Measurements from ENCODE around the gene NR2F1.

NR2F1 gene

DNA sequence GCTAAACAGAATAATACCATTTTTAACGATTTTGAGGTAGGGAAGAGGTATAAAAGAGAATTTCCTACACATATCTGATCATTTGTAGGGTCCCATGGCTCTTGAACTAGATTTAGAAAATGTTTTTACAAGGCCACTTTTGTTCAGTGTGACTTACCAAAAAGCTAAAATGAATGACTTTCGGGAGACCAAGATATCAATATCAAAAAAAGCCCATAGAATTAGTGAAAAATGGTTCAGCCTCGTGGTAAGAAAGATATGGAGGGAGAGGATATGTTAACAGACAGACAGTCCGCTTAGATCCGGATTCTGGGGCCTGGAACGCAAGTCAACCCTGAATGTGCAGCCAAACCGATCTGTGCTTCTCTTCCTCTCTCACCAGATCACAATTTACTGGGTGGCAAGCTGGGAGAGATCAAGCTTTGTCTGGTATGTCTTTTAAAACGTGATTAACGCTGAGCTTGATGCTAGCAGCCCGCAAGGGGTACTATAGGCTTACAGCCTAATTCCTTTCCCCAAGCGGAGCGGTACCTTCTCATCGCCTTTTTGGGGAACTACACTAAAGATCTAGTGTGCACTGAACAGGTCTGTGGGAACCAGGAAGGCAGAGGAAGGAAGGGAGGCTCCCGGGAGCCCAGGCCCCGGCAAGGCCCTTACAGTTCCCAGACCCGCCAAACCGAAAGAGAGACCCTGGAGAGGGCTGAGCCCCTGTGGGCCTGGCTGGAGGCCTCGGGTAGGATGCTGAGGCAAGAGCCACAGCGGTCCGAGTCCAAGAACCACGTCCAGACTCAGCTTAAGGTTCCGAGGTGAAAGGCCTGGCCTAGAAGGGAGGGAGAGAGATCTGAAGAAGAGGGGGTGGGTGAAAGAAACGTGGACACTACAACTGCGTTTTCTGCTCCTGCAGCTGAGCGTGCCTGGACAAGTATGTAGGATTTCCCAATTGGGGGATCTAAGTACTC lies 4.9 kb upstream of the NR2F1 start:
- DNase-seq: no peak

DNA sequence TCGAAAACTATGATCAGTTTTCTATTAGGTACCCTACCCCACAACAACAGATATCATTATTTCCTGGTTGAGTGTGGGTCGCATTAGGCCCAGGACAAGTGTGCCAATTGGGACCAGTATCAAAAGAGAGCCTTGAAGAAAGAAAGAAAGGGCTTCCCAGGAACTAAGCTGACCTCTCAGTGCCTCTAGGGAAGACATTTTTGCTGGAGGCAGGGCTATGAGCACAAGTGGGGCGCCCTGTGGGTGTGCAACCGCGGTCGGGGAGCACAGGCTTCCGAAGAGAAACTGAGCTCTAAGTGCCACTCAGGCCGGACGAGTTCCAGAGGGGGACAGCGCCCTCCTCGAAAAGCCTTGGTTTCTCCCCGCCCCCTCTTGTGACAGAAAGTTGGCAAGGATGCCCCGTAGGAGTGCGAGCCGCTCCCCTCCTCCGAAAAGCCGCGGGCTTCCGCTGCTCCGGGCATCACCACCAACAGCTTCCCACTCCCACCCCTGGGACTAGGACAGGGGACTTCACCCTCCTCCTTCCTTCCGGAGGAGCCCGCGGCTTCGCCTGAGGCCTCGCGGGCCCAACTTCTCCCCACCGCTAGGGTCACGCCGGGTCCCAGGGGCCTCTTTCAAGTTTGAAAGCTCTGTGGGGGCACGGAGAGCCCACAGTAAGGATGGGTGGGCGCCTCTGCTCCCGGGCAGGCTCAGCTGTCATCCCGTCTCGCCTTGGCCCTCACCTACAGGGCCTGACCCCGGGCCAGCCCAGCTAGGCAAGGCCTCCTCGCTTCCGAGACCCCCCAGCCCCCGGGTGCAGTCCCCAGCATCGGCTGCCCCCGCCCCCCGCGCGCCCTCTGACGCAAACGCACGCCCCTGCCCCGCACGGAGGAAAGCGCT lies 4.0 kb upstream of the NR2F1 start:
- no peak for DNase-seq

GRCh38 chr5:93579692-93580062 lies 3.3 kb upstream of the NR2F1 start:
- peak; percentile 48 for DNase-seq

- DNase-seq: peak; percentile 48
Measured at GRCh38 chr5:93580063-93580926, 2.7 kb upstream of the NR2F1 start.

GRCh38 chr5:93580927-93581445 lies 2.0 kb upstream of the NR2F1 start, which contains the start of gene NR2F1-AS1:
Gene NR2F1-AS1 (minus strand): TSS chr5:93581219.
- DNase-seq: peak; percentile 33

GRCh38 chr5:93582167-93582462 lies 907 bp upstream of the NR2F1 start:
- DNase-seq: no peak

- DNase-seq: no peak
Measured at GRCh38 chr5:93583439-93583767, 381 bp downstream of the NR2F1 start.

DNA sequence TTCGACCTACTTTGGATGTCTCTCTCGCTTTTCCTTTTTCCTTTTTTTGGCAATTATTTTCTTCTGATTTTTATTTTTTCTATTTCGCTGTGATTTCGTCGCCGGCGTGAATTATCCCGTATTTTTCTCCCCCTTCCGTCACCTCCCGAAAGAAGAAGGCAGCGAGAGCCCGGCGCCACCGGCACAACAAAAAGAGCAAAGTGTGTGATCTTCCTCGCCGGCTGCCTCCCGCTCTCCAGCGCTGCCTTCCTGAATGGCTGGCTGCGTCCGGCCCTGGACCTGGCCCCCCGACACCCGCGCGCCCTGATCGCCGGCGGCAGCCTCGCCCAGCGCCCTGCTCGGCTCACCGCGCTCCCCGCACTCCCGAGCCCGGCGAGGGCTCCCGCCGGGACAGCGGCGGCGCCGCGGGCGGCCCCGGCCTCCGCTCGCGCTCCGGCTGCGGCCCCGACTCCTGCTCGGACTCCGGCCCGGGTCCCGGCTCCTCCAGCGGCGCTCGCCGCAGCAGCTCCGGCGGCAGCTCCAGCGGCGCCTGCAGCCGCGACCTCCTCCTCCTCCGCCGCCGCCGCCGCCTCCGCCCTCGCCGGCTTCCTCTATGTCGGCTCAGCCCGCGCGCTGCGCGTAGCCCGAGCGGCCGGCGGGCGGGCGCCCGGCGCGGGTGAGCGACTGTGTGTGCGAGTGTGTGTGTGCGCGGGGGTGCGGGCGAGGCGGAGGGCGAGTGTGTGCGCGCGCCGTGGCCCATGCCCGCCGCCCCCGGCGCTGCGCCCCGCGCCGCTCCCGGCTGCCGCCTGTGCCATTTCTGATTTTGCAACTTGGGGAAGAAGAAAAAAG lies 960 bp downstream of the NR2F1 start:
- peak; percentile 67 for DNase-seq

DNA sequence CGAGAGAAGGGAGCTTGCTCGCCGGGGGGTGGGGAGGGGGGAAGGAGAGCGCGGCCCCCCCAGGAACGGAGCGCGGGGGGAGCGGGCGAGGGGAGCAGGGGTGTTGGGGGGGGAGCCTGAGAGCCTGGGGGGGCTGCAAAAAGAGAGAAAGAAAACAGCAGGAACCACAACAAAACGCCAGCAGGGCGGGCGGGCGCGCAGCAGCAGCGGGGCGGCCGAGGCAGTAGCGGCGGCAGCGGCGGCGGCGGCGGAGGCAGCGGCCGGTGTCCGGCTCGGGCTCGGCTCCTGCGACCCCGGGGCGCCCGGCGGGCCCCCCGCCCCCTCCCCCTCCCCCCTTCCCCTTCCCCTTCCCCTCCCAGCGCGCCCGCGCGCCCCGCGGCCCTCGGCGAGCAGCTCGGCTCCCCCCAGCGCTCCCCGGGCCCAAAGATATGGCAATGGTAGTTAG lies 1.6 kb downstream of the NR2F1 start:
- peak; percentile 48 for DNase-seq

DNA sequence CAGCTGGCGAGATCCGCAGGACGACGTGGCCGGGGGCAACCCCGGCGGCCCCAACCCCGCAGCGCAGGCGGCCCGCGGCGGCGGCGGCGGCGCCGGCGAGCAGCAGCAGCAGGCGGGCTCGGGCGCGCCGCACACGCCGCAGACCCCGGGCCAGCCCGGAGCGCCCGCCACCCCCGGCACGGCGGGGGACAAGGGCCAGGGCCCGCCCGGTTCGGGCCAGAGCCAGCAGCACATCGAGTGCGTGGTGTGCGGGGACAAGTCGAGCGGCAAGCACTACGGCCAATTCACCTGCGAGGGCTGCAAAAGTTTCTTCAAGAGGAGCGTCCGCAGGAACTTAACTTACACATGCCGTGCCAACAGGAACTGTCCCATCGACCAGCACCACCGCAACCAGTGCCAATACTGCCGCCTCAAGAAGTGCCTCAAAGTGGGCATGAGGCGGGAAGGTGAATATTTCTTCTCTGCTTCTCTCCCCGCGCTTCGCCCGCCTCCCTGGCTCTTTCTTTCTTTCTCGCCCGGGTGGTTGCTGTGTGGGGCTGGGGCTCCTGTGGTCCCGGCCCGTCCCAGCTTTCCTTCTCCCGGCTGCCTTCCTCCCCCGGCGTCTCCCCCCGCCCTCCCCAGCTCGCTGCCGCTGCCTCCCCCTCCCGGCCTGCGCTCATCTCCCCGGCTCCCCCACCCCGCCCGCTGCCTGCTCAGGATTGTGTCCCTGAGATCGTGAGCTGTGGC lies 2.2 kb downstream of the NR2F1 start:
- DNase-seq: peak; percentile 39

DNA sequence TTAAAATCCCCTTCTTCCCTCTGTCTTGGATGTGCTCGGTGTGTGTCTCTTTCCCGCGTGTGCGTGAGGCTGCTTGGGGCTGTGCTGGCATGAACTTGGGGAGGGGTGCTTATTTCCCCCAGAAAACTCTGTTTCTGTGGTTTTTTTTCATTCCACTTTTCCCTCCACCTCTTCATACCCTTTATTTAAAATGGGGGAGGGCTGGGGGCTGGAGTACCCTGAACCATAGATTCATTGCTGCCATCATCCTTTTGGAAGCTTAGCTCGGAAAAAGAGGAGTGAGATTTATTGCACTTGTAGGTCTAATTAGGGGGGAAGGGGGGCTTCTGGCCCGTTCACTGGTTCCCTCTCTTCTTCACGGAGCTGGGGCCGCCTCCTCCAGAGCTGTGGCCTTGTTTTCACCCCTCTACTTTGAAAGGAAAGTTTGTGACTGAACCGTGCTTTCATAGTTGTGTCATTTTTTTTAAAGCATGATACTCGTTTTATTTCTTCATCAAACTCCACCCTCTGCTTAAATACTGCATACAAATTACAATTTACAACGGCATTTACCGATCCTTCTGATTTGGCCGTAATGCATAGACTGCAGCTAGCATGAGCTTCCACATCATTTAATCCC lies 2.9 kb downstream of the NR2F1 start:
- DNase-seq: no peak

- no peak for DNase-seq
Measured at GRCh38 chr5:93586736-93587596, 3.9 kb downstream of the NR2F1 start.

DNA sequence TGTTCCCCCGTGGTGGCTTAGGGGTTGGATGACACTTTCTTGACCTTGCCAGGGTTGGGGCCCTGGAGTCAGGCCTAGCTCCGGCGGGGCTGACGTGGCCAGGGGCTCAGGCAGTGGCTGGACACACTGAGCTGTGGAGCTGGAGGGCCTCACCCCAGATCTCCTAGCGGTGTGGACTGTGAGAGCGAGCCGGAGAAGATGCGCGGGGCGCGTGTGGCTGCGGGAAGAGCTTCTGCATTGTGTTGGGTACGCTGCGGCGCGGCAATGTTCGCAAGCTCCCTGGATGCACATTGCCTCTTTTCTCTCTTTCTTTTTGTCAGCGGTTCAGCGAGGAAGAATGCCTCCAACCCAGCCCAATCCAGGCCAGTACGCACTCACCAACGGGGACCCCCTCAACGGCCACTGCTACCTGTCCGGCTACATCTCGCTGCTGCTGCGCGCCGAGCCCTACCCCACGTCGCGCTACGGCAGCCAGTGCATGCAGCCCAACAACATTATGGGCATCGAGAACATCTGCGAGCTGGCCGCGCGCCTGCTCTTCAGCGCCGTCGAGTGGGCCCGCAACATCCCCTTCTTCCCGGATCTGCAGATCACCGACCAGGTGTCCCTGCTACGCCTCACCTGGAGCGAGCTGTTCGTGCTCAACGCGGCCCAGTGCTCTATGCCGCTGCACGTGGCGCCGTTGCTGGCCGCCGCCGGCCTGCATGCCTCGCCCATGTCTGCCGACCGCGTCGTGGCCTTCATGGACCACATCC lies 4.8 kb downstream of the NR2F1 start:
- no peak for DNase-seq

- no peak for DNase-seq
Measured at GRCh38 chr5:93588352-93589151, 5.5 kb downstream of the NR2F1 start.

DNA sequence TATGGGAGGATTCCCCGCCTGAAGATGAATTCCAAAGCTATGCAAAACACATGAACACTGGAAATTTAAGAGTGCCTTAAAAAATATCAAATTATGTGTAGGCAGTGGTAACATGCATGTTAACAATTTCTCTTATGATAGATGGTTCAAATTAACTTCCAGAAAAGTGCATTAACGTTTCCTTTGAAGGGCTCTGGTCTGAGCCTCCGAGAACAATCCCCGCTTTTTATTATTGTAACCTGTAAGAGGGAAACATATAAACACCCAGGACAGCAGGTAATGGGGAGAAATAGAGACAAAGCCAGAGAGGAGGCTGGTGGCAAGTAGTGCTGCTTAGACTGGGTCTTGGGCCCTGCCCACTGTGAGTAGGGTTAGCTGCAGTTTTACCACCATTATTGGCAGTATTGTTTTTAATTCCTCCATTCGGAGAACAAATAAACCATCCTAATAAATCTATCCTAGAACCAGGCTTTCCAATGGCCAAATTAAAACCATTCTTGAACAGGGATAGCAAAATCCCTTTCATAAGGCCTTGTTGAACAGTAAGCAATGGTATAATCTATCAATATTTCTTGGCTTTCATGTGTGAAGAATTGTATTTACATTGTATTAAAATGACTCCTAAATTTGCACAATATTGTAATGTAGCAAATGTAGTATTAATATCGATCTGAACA lies 6.3 kb downstream of the NR2F1 start:
- no peak for DNase-seq

DNA sequence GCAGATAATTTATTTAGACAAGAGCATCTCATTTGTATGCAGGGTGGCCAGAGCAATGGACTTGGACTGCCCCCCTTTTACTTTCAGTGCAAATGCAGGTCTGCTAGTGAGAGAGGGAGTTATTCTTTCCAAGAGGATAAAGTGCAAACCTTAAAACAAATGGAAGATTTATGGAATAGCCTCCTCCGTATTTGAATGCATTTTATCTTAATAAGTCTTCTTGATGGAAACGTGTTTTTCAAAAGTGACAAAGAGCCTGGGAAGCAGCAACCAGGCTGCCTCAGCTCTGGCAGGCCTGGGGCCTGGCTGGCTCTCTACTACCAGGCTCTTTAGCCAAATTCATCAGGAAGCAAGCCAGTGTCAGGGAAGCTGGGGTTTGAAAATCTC lies 6.8 kb downstream of the NR2F1 start:
- no peak for DNase-seq

- DNase-seq: no peak
Measured at GRCh38 chr5:93590493-93590892, 7.5 kb downstream of the NR2F1 start.
